Dedifferentiated amniotic fluid mesenchymal stem cell (primary cell): ENCODE measurements around the gene WDR64.

Experiments
- DNase-seq: peaks from one replicate; pipeline ENCODE4 v3.0.0-alpha.2; 2016; ENCODE audit errors: extremely low spot score

The WDR64 gene

DNA sequence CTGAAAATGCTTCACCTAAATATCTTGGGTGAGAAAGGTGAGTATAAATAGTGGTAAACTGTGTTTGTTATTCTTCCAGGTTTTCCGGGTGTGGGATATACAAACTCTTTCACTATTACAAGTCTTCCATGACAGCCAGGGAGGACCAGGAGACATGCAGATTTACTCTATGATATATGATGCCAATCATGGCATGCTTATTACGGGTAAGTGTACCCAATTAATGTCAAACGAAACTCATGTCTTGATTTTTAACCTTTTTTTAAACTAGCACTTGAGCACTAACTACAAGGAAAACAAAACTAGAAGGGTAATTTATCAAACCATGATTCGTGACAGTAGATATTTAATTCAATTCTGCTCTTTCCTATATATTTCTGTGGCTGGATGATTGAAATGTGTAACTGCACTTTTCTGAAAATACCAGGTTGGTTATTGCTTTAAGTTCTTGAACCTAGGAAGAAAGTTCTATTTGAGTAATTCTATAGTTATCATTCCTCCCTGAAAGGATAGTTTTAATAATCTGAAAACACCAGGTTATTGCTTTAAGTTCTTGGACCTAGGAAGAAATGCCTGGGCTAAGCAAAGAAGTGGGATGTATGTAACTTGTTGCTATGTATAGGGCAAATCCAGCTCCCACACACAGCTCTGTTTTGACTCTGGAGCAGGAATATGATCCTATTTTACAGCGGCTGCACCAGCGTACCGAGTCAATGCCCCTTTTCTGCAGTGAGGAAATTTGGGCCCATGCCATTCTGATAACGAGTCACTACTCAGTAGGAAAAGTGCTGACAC, 86.4 kb downstream of the WDR64 start:
- DNase-seq: no peak

DNA sequence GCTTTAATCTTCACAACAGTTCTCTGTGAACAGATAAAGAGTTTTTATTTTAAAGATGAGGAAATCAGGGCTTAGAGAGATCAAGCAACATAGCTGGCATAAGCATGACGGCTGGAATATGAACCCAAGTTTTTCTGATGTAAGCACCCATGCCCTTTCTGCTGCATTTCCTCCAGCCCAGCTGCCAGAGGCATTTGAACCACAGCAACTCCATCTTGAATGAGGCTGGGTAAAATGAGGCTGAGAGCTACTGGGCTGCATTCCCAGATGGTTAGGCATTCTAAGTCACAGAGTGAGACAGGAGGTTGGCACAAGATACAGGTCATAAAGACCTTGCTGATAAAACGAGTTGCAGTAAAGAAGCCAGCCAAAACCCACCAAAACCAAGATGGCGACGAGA, 90.0 kb downstream of the WDR64 start:
- DNase-seq: no peak

DNA sequence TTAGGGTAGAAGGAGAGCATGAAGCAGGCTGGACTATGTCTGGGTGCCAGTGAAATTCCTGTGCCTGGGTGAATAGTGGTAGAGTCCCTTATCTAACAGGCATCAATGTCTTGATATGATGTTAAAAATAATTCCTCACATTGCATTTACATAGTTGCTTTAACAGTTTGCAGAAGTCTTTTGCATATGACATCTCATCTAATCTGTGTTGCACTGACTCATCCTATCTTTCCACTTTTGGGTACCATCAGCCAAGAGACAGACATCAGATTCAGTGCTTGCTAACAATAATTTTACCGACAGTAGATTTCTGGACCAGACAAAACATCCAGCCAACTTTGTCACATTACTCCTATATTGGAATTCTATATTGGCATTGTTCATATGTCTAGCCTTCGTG, 92.5 kb downstream of the WDR64 start:
- DNase-seq: no peak

DNA sequence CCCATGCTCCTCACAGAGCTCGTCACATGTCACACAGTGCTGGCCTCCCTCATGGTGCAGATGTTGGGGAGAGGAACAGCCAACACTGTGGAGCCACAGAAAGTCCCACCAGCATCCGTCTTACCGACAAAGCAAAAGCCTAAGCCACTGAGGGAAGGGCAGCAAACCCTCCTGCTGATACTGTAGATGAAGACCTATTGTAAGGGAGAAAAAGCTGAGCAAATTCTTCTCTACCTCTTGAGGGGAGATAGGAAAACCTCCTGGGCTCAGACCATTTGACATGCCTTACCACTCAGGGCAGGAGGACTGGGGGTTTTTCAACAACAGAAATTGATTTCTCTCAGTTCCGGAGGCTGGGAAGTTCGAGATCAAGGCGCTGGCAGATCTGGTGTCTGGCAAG, 95.9 kb downstream of the WDR64 start:
- DNase-seq: no peak

DNA sequence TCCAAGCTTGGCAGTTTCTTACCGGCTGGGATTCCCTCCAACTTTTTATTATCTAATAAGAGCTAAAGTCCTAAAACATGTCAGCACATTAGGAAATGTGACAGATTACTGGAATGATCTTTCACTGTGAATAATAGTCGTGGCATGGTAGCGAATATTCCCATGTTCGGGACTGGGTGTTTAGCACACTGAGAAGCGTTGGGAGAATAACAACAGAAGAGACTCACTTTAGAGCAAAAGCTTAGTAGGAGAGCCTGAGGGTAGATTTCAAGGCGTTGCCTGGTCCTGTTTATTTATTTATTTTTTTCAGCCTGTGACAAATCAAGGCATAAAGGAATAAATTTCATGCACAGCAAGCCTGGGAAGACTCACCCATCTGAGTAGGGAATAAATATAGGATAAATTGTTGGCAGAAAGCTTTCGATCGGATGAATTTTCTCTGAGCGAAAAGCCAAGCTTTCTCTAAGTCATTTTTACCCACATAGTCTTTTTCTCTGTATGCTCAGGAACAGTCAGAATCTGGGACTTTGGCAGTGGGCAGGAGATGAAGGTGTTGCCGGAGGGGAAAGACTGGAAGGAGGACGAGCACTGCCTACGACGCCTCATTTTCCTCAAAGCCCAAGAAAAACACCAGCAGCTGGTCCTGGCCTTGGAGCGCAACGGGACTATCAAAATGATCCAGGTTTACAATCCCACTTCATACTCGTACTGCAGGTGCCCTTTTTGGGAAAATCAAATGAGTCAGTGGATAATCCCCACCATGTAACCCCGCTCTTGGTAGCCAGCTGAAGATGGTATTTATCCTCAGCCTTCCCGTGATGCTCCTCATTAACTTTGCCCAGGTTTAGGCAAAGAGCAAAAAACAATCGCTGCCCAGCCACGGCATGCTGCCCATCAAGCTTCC, 97.2 kb downstream of the WDR64 start:
- peak; percentile 17 for DNase-seq

DNA sequence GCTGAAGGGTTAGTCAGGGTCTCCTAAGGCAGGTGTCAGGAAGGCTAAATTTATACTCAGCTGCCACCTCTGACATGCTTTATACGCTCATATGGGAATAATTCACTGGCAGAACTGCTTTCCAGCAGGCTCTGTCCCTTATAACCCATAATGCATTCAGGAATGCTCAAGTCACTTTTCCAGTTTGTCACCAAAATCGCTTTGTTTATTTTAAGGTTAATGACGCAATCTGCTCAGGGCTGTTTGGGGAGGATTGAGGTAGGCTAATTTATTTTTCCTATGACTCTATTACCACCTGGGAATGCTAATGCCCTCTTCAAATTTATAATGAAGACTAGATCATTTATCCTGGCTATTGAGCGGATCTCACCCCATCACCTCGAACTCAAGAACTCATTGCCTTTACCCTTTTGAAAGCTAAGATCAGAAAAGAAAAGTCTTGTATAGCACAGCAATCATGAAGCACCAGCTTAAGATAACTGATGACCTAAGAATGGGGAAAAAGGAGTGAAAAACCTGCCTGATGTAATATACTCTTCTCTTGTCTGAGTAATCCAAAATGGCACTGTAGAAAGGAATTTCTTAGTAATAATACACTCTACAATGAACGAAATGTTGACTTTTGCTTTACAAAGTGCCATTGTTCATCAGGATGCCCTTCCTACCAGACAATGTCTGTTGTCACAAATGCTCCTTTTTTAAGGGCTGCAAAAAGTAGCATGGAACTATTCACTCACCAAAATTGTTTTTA, 98.0 kb downstream of the WDR64 start:
- no peak for DNase-seq

DNA sequence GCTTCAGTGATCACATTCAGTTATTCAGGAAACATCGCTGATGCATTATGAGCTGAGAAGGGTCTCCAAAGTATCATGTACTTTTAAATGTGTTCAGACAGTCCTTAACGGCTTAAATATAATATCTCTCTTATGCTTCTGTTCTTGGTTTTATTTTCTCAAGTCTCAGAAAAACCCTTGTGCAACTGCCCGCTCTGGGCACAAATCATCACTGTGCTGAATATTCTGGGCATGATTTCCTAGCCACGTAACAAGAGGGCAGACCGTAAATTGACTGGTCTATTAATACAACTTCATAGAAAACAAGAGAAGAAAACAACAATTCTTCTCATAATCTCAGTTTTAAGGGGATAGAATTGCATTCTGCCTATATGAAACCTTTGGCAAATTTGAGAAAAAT, 99.4 kb downstream of the WDR64 start:
- DNase-seq: no peak

DNA sequence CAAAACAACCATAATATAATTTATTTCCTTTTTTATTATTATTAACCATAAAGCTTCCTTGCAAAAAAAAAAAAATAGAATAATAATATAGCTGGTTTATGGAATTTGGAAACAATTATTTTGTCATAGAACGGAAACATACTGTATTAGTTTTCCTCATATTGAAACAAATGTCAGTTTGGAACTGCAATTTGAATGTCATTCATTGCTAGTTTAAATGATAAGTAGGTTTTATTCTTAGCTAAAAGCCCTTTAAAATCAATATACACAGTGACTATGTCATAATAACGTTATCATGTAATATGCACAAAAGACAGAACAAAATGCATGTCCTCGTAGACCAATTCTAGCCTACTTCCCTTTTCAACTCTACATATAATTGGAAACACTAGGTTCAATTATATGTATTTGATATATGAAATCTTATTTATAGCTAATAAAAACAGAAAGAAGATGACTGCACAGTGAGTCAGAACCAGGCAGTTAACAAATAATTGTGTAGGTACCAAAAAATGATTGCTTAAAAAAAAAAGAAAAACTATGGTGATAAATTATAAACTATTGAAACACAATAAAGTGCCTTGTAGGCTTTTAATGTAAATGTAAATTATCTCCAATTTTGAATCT, 110.7 kb downstream of the WDR64 start:
- no peak for DNase-seq

DNA sequence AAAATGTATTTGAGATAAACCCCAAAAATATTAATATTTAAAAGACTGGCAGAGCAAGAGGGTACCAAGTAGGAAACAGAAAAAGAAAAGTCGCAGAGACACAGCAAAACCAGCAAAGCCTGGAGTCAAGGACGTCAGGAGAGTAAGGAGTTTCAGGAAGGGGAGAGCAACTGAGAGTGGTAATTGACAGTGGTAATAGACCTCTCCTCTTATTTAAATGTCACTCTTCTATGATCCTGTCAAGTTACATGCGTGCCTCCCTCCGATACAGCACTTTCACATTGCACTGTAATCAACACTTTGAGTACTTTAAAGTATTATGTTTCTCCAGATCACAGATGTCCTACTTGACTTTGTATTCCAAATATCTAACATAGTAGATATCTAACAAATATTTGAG, 113.3 kb downstream of the WDR64 start:
- no peak for DNase-seq

DNA sequence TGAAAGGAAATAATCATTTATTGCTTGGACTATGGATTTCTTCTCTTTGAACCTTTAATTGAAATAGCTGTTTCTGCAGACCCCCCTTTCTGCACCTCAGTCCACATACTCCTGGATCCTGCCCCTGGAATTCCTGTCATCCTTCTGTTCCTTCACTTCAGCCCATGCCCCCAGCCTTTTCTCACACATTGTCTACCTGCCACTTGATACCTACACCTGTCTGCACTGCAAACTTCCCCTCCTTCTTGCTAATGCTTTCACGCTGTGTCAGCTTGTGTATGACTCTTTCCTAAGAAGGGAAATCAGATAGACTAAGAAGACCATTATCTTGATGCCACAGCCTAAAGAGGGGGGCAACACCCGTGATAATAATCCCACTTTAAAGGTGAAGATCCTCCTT, 115.7 kb downstream of the WDR64 start:
- no peak for DNase-seq

DNA sequence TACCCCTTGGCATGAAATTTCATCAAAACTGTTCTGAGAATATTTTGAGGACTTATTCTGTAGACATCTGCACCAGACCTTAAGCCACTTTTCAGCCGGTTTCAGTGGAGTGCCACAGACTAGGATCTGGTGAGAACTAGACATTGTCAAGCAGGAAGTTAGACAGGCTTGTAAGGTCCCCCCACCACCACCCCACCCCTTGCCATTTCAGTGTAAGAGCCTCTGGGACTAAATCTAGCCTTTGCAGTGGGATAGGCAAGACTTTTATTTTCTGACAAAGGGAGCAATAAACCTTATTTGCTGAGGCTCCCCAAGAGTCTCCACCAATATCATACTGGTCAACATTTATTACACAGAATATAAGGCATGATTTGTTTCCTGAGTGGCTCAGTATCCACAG, 118.0 kb downstream of the WDR64 start:
- no peak for DNase-seq

DNA sequence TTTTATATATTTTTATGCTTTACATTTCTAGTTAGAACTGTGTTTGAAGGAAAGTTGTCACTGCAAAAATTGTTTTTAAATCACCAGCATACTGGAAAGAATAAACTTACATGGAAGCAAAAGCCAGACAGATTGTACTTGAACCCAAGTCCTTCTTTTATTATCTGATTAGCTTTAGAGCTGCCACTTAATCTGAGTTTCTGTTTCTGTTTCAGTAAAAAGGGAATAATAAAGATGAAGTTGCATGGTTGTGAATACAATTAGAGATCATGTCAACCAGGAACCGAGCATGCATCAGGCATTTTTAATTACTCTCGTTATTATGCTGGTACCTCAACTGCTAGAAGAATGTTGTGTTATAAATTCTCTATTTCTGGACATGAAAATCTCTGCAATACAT, 119.0 kb downstream of the WDR64 start:
- DNase-seq: no peak

DNA sequence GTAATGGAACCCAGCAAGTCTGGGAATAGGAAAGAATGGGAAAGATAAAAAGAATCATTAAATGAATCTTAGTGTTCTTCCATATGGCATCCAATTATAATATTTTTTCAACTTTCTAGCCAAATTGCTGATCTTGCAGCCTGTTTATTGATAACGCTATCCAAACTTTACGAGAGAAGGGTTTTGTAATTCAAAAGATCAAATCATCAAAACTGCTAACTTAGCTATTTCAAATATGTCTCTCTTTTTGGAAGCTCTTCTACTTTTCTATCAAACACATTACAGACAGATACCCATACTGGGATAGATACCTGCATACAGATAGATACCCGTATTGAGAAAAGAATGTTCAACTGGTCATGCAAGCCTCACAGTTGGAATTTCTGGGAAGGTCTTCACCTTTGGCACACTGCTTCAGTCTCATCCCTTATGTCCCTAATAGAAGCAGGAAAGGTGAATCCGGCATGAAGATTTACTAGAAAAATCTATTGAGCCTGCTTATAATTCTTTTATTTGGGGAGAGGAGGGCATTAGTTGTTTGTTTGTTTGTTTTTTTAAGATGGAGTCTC, 120.9 kb downstream of the WDR64 start:
- DNase-seq: no peak

DNA sequence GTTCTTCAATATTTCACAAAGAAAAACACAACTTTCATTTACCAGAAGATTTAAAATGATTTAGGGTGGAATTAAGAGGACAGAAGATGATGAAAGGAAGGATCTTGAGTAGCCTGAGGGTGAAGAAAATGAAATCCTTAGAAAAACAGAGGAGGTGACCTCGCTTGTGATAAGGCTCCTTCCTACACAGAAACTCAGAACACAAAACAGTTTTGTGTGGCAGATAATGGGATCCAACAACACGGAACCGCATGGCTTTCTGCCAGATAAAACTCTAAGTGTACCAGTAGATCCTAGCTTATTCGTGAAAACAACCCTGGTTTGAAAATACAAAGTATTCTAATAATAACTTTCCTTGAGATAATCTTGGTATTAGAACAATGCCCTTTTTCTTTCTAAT, 121.9 kb downstream of the WDR64 start:
- no peak for DNase-seq

DNA sequence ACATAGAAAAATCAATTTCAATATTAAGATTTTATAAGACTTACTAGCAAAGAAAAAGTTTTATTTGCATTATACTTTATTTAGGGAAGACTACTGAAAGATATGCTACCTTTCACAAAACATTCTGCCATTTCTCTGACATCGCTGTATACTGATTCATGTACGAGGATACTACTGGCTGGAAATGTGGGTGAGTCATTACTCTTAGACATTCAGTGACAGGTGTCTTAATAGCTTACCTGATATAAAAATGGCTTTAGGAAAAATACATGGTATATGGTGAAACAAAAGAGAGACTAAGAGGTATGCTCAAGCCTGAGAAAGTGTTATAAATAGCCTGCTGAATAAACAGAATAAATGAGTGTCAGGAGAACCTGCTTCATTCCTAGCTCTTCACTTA, 122.9 kb downstream of the WDR64 start:
- DNase-seq: no peak

DNA sequence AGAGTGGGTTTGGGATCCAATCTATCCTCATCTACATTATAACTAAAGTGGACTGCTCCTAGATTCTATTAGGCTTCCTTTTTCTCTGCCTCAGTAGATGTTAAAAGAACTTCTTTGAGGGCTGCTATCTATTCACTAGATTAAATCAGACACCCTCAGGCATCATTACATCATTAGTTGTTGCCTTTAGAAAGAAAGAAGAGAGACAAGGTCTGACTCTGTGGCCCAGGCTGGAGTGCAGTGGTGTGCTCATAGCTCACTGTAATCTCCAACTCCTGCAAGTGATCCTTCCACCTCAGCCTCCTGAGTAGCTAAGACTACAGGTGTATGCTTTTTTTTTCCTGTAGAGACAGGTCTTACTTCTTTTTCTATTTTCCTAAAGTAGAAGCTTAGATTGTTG, 124.8 kb downstream of the WDR64 start:
- DNase-seq: no peak

DNA sequence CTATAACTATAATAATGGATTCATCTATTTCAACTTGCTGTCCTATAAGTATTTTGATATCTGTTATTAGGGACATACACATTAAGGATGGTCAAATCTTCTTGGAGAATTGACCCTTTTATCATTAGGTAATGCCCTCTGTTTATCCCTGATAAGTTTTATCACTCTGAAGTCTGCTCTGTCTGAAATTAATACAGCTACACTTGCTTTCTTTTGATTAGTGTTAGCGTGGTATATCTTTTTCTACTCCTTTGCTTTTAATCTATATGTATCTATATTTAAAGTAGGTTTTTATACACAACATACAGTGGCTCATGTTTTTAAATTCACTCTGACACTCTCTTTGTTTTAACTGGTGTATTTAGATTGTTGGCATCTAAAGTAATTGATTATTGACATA, 126.0 kb downstream of the WDR64 start:
- no peak for DNase-seq

DNA sequence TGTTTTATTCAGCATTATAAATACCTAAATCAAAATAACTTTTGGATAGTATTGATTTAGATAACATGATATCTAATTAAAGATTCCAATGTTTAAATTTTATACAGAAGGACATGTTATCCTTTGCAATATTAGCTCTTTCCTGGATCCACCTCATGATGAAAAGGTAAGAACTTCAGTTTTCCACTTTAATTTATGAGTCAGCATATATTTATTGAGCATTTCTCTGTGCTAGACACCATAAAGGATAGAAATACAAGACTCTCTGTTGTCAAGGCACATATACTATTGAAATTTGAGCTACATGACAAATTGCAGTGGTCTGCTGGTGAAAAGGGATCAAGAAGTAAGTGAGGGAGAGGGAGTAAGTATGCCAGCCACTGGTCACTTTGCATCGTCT, 127.8 kb downstream of the WDR64 start:
- DNase-seq: no peak

DNA sequence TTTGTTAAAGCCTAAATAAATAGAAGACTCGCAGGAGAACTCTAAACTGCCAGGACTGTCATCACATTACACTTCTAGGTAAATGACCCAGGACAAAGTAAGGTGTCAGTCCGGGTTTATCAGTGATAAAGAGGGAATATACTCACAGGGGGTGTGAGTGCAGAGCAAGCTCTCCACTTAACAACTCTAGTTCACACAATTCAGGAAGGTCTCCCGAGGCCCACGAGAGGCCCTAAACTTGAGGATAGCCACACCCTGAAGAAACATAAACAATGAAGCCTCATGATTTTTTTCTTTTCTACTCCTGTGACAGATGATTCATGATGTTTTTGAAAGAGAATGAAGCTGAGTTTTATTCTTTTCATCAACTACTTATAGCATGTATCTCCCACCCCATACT, 130.3 kb downstream of the WDR64 start:
- DNase-seq: no peak

DNA sequence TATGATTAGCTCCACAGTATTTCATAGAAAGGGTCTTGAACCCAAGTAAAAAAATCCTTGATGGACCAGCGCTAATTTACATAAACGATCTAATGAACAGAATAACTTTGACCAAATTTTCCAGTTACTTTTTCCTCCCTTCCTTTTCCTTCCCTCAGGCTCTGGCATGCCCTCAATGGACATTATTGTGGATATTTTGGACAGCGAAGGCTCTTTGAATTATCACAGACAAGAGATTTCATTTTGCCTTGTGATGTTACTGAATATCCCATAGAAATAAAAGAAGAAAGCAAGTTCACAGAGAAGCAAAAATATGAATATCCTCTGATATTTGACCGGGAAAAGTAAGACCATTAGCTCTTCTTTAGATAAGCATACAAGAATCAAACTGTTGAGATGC, 135.6 kb downstream of the WDR64 start:
- no peak for DNase-seq

DNA sequence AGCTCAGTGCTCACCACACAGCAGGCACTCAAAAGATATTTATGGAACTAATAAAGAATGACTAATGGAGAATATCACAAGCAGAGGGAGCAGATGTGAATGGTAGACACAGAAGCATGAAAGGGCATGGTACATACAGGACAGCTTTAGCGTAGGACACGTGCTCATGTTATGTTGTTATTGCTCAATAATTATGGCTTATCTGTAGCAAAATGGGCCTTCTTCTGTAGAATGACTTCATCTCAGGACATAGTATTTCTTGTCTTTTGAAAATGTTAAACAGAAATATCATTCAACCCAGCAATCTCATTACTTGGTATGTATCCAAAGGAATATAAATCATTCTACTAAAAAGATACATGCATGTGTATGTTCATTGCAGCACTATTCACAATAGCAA, 137.0 kb downstream of the WDR64 start:
- no peak for DNase-seq

DNA sequence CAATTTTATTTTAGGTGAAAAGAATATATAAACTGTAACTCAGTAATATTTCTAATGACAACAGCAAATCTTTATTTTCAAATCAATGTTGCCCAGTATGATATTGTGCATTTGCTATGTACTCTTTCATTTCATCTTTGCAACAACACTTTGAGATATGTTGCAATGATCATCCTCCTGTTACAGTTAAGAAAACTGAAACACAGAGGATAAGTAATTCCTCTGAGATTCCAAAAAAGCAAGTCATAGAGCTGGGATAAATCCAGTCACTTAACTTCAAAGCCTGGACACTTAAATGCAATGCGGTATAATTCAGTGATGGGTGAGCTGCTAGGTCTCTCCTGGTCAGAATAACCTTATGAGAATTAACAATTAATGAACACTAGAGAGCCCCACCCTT, 147.3 kb downstream of the WDR64 start:
- peak; percentile 66 for DNase-seq
